ENCODE measurements around the gene ZNF697. TPM values are rescaled to one million over a fixed set of nuclear protein-coding genes. Genes with fewer than 3 reads are reported as not detected.

ZNF697 gene
- total and polyA plus RNA-seq, 10 of the 15 experiments (the other 5 are each of a cell fraction or from before 2014, with no cell fraction given), result 0.48 to 5.9 (median 3.0) TPM

- H3K36me3 ChIP-seq (ENCODE audit: control insufficient read depth in 2 of 2, insufficient read depth in 2 of 2, low read length in 1 of 2), result no peaks in the 10 kb centered on the region
- H3K4me1 ChIP-seq (ENCODE audit: control insufficient read depth, insufficient read depth, low read length), result peaks cover 4% of the 10 kb centered on the region; the same call in 1 of the 2 replicates
- H2AFZ ChIP-seq (ENCODE audit: control insufficient read depth, low read depth, low read length), result no peak overlapping the region
- no peaks in the 10 kb centered on the region for H4K20me1 ChIP-seq (ENCODE audit: control insufficient read depth, insufficient read depth)
- ChIA-PET SMC1A (ENCODE audit: uncharacterized antibody, unreplicated experiment) (no interaction called here), POLR2A (no interaction called here), CTCF (interaction anchor here (1.2 to 1.6 kb wide), 2 partner anchors 36 to 69 kb away, joined by 3 to 4 read pairs; no protein-coding TSS in a partner anchor), RAD21 (ENCODE audit: unreplicated experiment) (interaction anchor here (1.1 kb wide), 1 partner anchor 73 kb away, joined by 3 read pairs; no protein-coding TSS in a partner anchor)
- in situ Hi-C loops (cut with MboI), result no loop called here
- no peak overlapping the region for H3K4me2 ChIP-seq (ENCODE audit: control insufficient read depth, insufficient read depth)
- H3K9me3 ChIP-seq (replicated peaks; ENCODE audit: control insufficient read depth, insufficient read depth, low read length), result no peaks in the 10 kb centered on the region
- DNase-seq (ENCODE audit: low read depth, low spot score) (no peak), FAIRE-seq (no peak), ATAC-seq (no peak)
- intact Hi-C loops (cut with micrococcal nuclease; ENCODE audit: unreplicated experiment), result loop anchor here (2.0 kb wide), 1 partner anchor 24 kb away; no protein-coding TSS in a partner anchor
- no peak overlapping the region for H3K4me3 ChIP-seq
- H3K27me3 ChIP-seq (replicated peaks in 1 of 2; ENCODE audit: control insufficient read depth in 2 of 2, insufficient read depth in 2 of 2, low read length in 1 of 2), result no peaks in the 10 kb centered on the region; a peak in 3 of 4 replicates
- 17% methylated on average over 1 of the region's 1 CpG for WGBS (ENCODE audit: insufficient coverage, insufficient replicate concordance, low lambda C conversion rate, missing lambda C conversion rate)
- no peak overlapping the region for H3K27ac ChIP-seq (ENCODE audit: control insufficient read depth, insufficient read depth)
- TF ChIP-seq RELA (IDR thresholded peaks at IDR 0.05; ENCODE audit: borderline replicate concordance, partially characterized antibody), result no peak
- TF ChIP-seq ZNF207 (IDR thresholded peaks at IDR 0.05; ENCODE audit: borderline replicate concordance), result no peak
- no peak for TF ChIP-seq ATF7 (IDR thresholded peaks at IDR 0.05; ENCODE audit: low read depth)
- TF ChIP-seq REST (IDR thresholded peaks at IDR 0.05; ENCODE audit: low read depth, low read length), result no peak
- no peak for TF ChIP-seq JUND (IDR thresholded peaks at IDR 0.05; ENCODE audit: low read depth, low read length)
- no peak for TF ChIP-seq E2F4 (IDR thresholded peaks at IDR 0.05; ENCODE audit: low read depth, low read length)
- no peak for TF ChIP-seq KLF5 (IDR thresholded peaks at IDR 0.05; ENCODE audit: partially characterized antibody)
- TF ChIP-seq SPI1 (IDR thresholded peaks at IDR 0.05; ENCODE audit: borderline replicate concordance, insufficient read depth, low read depth, low read length), result no peak
- no peak for TF ChIP-seq ZBED1 (IDR thresholded peaks at IDR 0.05; ENCODE audit: borderline replicate concordance)
- no peak for TF ChIP-seq KAT2A (conservative IDR thresholded peaks at IDR 0.05; ENCODE audit: control insufficient read depth, low read depth, low read length)
- no peak for TF ChIP-seq IRF3 (IDR thresholded peaks at IDR 0.05)
- TF ChIP-seq CBX3 (IDR thresholded peaks at IDR 0.05; ENCODE audit: borderline replicate concordance, low read depth), result no peak
- TF ChIP-seq FOS (IDR thresholded peaks at IDR 0.05; ENCODE audit: borderline replicate concordance, extremely low read depth, insufficient read length), result no peak
- no peak for TF ChIP-seq PML (IDR thresholded peaks at IDR 0.05; ENCODE audit: low read length)
- no peak for TF ChIP-seq HCFC1 (IDR thresholded peaks at IDR 0.05; ENCODE audit: low read length)
- H3K79me2 ChIP-seq (ENCODE audit: control insufficient read depth, insufficient read depth, low read length), result no peaks in the 10 kb centered on the region
- no peak overlapping the region for H3K9ac ChIP-seq (ENCODE audit: control insufficient read depth, insufficient read depth, low read length)
- no TSS peak for BruUV-seq (replicated peaks)
These were observed 41.7 kb downstream of the ZNF697 start for GRCh38 chr1:119606394-119606793.

Data from GM12878 (cell line).